A549 (cell line): Measurements from ENCODE around the gene SH3RF2. TPM values are rescaled to one million over a fixed set of nuclear protein-coding genes. Genes with fewer than 3 reads are reported as not detected.

Source experiments
- ATAC-seq, 2 experiments: fragments of 200-7000 bp in 1 of 2; fragments of >200 bp in 1 of 2; cut with Nextera tagmentation in 1 of 2; cut with Tn5 transposase in 1 of 2; 3 replicates each; pipeline versions ENCODE4 v1.8.0 to v1.9.1; 2018 to 2020; ENCODE audit warnings: mild to moderate bottlenecking in 1 of 2, moderate library complexity in 1 of 2
- CTCF ChIA-PET: fragments of 300-600 bp; sonication (Branson Sonifier 250); formaldehyde crosslinking; extraction: SDS; loops from one replicate; lab custom pipeline; 2021; ENCODE audit warnings: antibody characterized with exemption, inconsistent platforms; lab: Yijun Ruan, JAX
- POLR2A ChIA-PET: fragments of 350-600 bp; formaldehyde crosslinking; extraction: SDS; loops from one replicate; lab custom pipeline; 2021; ENCODE audit warnings: antibody characterized with exemption, inconsistent platforms; lab: Yijun Ruan, JAX
- DNase-seq, 2 experiments: peaks; one replicate each; pipeline versions ENCODE4 v3.0.0 to v3.0.0-alpha.2; 2011 to 2016; ENCODE audit warnings: low read depth in 1 of 2, low spot score in 1 of 2
- FAIRE-seq: peaks from 2 replicates; lab custom pipeline; 2011; peaks lifted over from hg19 to GRCh38; lab: Jason Lieb, UNC
- H3K27ac ChIP-seq, 2 experiments: fragments of >200 bp; sonication (Bioruptor Twin); formaldehyde crosslinking; 3 replicates each; pipeline ENCODE4 v1.5.1; 2016 to 2017
- H3K4me1 ChIP-seq: fragments of >200 bp; sonication (Bioruptor Twin); formaldehyde crosslinking; 3 replicates; pipeline ENCODE4 v1.6.1; 2016
- H3K4me2 ChIP-seq: fragments of >200 bp; sonication (Bioruptor Twin); formaldehyde crosslinking; 3 replicates; pipeline ENCODE4 v1.6.1; 2016
- H3K4me3 ChIP-seq: fragments of >200 bp; sonication (Bioruptor Twin); formaldehyde crosslinking; 3 replicates; pipeline ENCODE4 v1.5.1; 2016
- H3K9me3 ChIP-seq: fragments of >200 bp; sonication (Bioruptor Twin); formaldehyde crosslinking; 3 replicates; pipeline ENCODE4 v1.6.1; 2016
- CBX2 ChIP-seq: fragments of 200-600 bp; sonication (generic); IDR thresholded peaks from 2 replicates; pipeline ENCODE4 v1.6.1; 2016; ENCODE audit warnings: low read depth, mild to moderate bottlenecking, borderline replicate concordance
- CHD4 ChIP-seq: fragments of 200-600 bp; sonication (generic); IDR thresholded peaks from 2 replicates; pipeline ENCODE4 v1.6.1; 2016; ENCODE audit warnings: antibody characterized with exemption, mild to moderate bottlenecking, borderline replicate concordance
- EHF ChIP-seq: fragments of 250-450 bp; sonication (Bioruptor Pico); IDR thresholded peaks from 2 replicates; pipeline ENCODE4 v1.5.0; 2020; ENCODE audit warnings: mild to moderate bottlenecking
- ELK1 ChIP-seq: fragments of 150-350 bp; IDR thresholded peaks from 2 replicates; pipeline ENCODE4 v1.6.1; 2014; ENCODE audit warnings: low read depth, mild to moderate bottlenecking, low read length
- FOSB ChIP-seq: fragments of 250-450 bp; sonication (Bioruptor Pico); IDR thresholded peaks from 2 replicates; pipeline ENCODE4 v1.5.0; 2020; ENCODE audit warnings: mild to moderate bottlenecking, moderate library complexity
- GATA3 ChIP-seq: IDR thresholded peaks from 2 replicates; pipeline ENCODE4 v1.6.1; 2012; ENCODE audit warnings: borderline replicate concordance
- JUN ChIP-seq, 2 experiments: fragments of >200 bp; sonication (Bioruptor Twin); formaldehyde crosslinking; IDR thresholded peaks; 2 replicates in 1 of 2; 3 replicates in 1 of 2; pipeline ENCODE4 v1.6.1; 2016 to 2017
- MAFK ChIP-seq: fragments of 450-650 bp; IDR thresholded peaks from 2 replicates; pipeline ENCODE4 v1.6.1; 2014; ENCODE audit not compliant: partially characterized antibody
- NR3C1 ChIP-seq: fragments of >200 bp; sonication (Bioruptor Twin); formaldehyde crosslinking; IDR thresholded peaks from 3 replicates; pipeline ENCODE4 v1.6.1; 2017
- RAD21 ChIP-seq, 2 experiments: fragments of >200 bp in 1 of 2; sonication (Bioruptor Twin) in 1 of 2; formaldehyde crosslinking in 1 of 2; IDR thresholded peaks in 1 of 2; conservative IDR thresholded peaks in 1 of 2; 2 replicates in 1 of 2; 3 replicates in 1 of 2; pipeline ENCODE4 v1.6.1; 2012 to 2018; ENCODE audit warnings: inconsistent platforms in 1 of 2
- RCOR1 ChIP-seq: fragments of 150-350 bp; IDR thresholded peaks from 2 replicates; pipeline ENCODE4 v1.6.1; 2014; ENCODE audit warnings: antibody characterized with exemption, low read length, low read depth
- REST ChIP-seq: fragments of 200-600 bp; sonication (generic); IDR thresholded peaks from 2 replicates; pipeline ENCODE4 v1.6.1; 2016; ENCODE audit warnings: antibody characterized with exemption, mild to moderate bottlenecking, moderate library complexity
- SMC3 ChIP-seq: fragments of >200 bp; sonication (Bioruptor Twin); formaldehyde crosslinking; IDR thresholded peaks from 3 replicates; pipeline ENCODE4 v1.6.1; 2018; ENCODE audit warnings: inconsistent platforms
- ZSCAN20 ChIP-seq: fragments of 250-450 bp; sonication (Bioruptor Pico); IDR thresholded peaks from 2 replicates; pipeline ENCODE4 v1.8.0; 2022; ENCODE audit warnings: mild to moderate bottlenecking, moderate library complexity
- WGBS: methylation state at CpG from one replicate; pipeline ENCODE4 v1.1.6; 2017; ENCODE audit errors: missing lambda C conversion rate; 5-methylcytosine and 5-hydroxymethylcytosine counted together
- polyA plus RNA-seq, 4 experiments: library from polyadenylated mRNA; depleted of rRNA in 3 of 4; stranded (reverse); fragments of >200 nt; fragmentation: RNase III in 1 of 4; extraction: RNeasy Plus Mini Kit Qiagen cat#74134 plus additional on column Dnase treatment in 1 of 4; gene quantifications; 2 replicates in 3 of 4; 3 replicates in 1 of 4; pipeline ENCODE4 v1.2.3, GENCODE V29; 2011 to 2017
- TF ChIP-seq, protein P1 (sequence below): IDR thresholded peaks from 2 replicates; pipeline ENCODE4 v1.6.1; 2012

The SH3RF2 gene
- polyA plus RNA-seq, 2 of the 4 experiments (the other 2 are of a cell fraction) = 4.1 to 6.0 TPM

DNA sequence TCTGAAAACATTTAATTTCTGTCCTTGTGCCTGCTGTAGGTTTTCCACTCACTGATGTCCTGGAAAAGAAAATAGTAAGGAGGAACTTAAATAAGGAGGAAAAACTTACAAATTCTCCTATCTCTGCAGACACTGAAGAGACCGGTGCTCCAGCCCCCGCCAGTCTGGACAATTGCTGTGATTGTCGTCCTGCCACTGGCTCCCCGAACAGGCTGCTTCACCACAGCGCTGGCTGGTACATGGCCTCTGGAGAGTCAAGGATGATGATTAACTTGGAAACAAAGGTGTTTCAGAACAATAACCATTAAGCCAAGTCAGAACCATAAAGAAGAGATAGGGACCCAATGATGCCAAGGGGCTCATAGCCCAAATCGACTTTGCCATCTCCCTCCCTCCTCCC lies 161.7 kb downstream of the SH3RF2 start (continued):
- TF ChIP-seq GATA3 (no peak), ELK1 (no peak), EHF (CRISPR knock-in tag) (no peak), MAFK (no peak), JUN (IDR thresholded peaks at IDR 0.05) (no peak), RCOR1 (no peak), REST (no peak), CHD4 (no peak)

GRCh38 chr5:146101646-146102045 lies 165.3 kb downstream of the SH3RF2 start:
- DNase-seq (no peak), ATAC-seq (no peak), FAIRE-seq (no peak)
- no peaks in the 10 kb centered on the region for H3K4me1 ChIP-seq
- no peak overlapping the region for H3K4me3 ChIP-seq
- TF ChIP-seq RAD21 (conservative IDR thresholded peaks at IDR 0.05 in 1 of 2, IDR thresholded peaks at IDR 0.05 in 1 of 2) (no peak), NR3C1 (no peak)
- 87% methylated on average over 2 of the region's 2 CpGs for WGBS
- POLR2A ChIA-PET = no interaction called here
- no peaks in the 10 kb centered on the region for H3K9me3 ChIP-seq
- H3K27ac ChIP-seq = no peak overlapping the region
- no peak overlapping the region for H3K4me2 ChIP-seq
- CTCF ChIA-PET = interaction anchor here (0.6 kb wide), 1 partner anchor 314 kb away, joined by 3 read pairs; no protein-coding TSS in a partner anchor

DNA sequence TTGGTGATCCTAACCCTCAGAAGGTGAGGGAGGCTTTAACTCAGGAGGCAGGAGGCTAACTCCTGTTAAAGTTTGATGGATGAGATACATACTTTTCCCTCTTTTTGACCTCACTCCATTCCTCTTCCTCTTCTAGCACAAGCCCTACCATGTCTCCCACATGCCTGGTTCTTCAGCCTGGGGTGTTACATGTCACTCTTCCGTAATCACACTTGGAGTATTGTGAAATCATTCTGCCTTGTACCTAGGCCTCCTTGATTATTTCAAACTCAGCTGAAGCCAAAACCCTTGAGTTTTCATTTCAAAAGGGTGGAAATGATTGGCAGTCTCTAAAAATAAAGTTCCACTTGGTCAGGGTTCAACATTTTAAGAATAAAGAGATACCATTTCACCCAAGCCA lies 167.2 kb downstream of the SH3RF2 start:
- ChIA-PET CTCF (no interaction called here), POLR2A (no interaction called here)
- Histone ChIP-seq H3K9me3 (no peaks in the 10 kb centered on the region), H3K27ac (no peak overlapping the region), H3K4me1 (no peaks in the 10 kb centered on the region), H3K4me2 (no peak overlapping the region), H3K4me3 (no peak overlapping the region)
- WGBS = 59% methylated on average over 1 of the region's 1 CpG
- DNase-seq (no peak), ATAC-seq (no peak), FAIRE-seq (no peak)
- TF ChIP-seq REST = no peak
- TF ChIP-seq FOSB (CRISPR knock-in tag) = no peak
- no peak for TF ChIP-seq ELK1
- no peak for TF ChIP-seq SMC3
- TF ChIP-seq, protein P1, sequence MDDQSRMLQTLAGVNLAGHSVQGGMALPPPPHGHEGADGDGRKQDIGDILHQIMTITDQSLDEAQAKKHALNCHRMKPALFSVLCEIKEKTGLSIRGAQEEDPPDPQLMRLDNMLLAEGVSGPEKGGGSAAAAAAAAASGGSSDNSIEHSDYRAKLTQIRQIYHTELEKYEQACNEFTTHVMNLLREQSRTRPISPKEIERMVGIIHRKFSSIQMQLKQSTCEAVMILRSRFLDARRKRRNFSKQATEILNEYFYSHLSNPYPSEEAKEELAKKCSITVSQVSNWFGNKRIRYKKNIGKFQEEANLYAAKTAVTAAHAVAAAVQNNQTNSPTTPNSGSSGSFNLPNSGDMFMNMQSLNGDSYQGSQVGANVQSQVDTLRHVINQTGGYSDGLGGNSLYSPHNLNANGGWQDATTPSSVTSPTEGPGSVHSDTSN = no peak
- no peak for TF ChIP-seq ZSCAN20
- TF ChIP-seq CBX2 = no peak
- TF ChIP-seq MAFK = no peak
- no peak for TF ChIP-seq RAD21 (conservative IDR thresholded peaks at IDR 0.05 in 1 of 2, IDR thresholded peaks at IDR 0.05 in 1 of 2)
